Ovary (tissue), 9 donors: Measurements from ENCODE around the gene CYSRT1. TPM values are rescaled to one million over a fixed set of nuclear protein-coding genes. Genes with fewer than 3 reads are reported as not detected.

Source experiments
- DNase-seq, 5 donors: peaks; one replicate each; pipeline ENCODE4 v3.0.0-alpha.2; 2019 to 2020
- H3K27ac ChIP-seq, 2 donors: fragments of 200-600 bp; one replicate each; pipeline versions ENCODE4 v1.5.1 to v1.8.0; 2019 to 2022
- H3K27me3 ChIP-seq: fragments of 200-600 bp; one replicate; pipeline ENCODE4 v1.8.0; 2022
- H3K36me3 ChIP-seq: fragments of 200-600 bp; sonication (generic); one replicate; pipeline ENCODE4 v1.5.1; 2019
- H3K4me1 ChIP-seq: one replicate; pipeline ENCODE4 v1.8.1; 2013; ENCODE audit warnings: mild to moderate bottlenecking, moderate library complexity; ENCODE audit not compliant: insufficient read depth
- H3K4me3 ChIP-seq: fragments of 200-600 bp; sonication (generic); one replicate; pipeline ENCODE4 v1.5.1; 2017
- H3K9me3 ChIP-seq, 2 donors: fragments of 200-600 bp in 1 of 2; sonication (generic) in 1 of 2; one replicate each; pipeline versions ENCODE4 v1.5.1 to v1.8.1; 2013 to 2019; ENCODE audit warnings: mild to moderate bottlenecking in 1 of 2, moderate library complexity in 1 of 2
- CTCF ChIP-seq, 3 donors: fragments of 450-650 bp in 2 of 3; fragments of 200-600 bp in 1 of 3; IDR thresholded peaks; one replicate each; pipeline versions ENCODE4 v1.5.1 to v1.8.0; 2016 to 2022; ENCODE audit warnings: antibody characterized with exemption in 3 of 3, mild to moderate bottlenecking in 1 of 3
- EP300 ChIP-seq: sonication (generic); formaldehyde crosslinking; IDR thresholded peaks from one replicate; pipeline ENCODE4 v1.6.1; 2017; ENCODE audit warnings: antibody characterized with exemption
- POLR2A ChIP-seq: fragments of 450-650 bp; IDR thresholded peaks from one replicate; pipeline ENCODE4 v1.6.1; 2017; ENCODE audit warnings: antibody characterized with exemption, mild to moderate bottlenecking, moderate library complexity
- WGBS, 3 donors: extraction: QIAGEN DNeasy Blood & Tissue Kit in 1 of 3; methylation state at CpG; one replicate each; pipeline versions ENCODE4 v1.1.5 to v1.1.7; 2013 to 2017; 5-methylcytosine and 5-hydroxymethylcytosine counted together
- intact Hi-C, 4 donors: fragments of 100-400 bp; cut with DNase I; formaldehyde crosslinking; loops; one replicate each; pipeline versions ENCODE4 v1.11.0 to v1.15.1; 2022 to 2023
- polyA plus RNA-seq, 2 donors: library from polyadenylated mRNA; stranded (reverse); fragments of 200-250 nt in 1 of 2; fragments of 350-450 nt in 1 of 2; fragmentation: Illumina TruSeq in 1 of 2; extraction: RNeasy Lipid Tissue Mini Kit (QIAGEN cat#74804) in 1 of 2; gene quantifications; one replicate each; pipeline ENCODE4 v1.2.3, GENCODE V29; 2013 to 2014
- total RNA-seq, 7 donors: library from RNA; depleted of rRNA in 2 of 7; stranded (reverse); fragments of >200 nt in 2 of 7; fragmentation: NEBNext Ultra II Directional in 3 of 7; extraction: Animal tissue kit (Norgen Biotek cat#: 25700) in 3 of 7; gene quantifications; one replicate each; pipeline versions ENCODE4 v1.1.0 to v1.2.4, GENCODE V29; 2016 to 2023
- donor health status: DM: no; HTN: no; CAD: no; lungs with moderate emphysema.
- donor health status: DM: no; HTN: no; CAD: no.
- donor health status: Bipolar disorder and iron deficiency.
- donor health status: DM: yes; HTN: yes; CAD: no.
- donor health status: DM: no; HTN: no; CAD: no.
- donor health status: DM: yes; HTN: yes; CAD: no.

Gene CYSRT1
- total and polyA plus RNA-seq, 9 donors, result 0.12 to 0.80 (median 0.17) TPM; not detected in 4

DNA sequence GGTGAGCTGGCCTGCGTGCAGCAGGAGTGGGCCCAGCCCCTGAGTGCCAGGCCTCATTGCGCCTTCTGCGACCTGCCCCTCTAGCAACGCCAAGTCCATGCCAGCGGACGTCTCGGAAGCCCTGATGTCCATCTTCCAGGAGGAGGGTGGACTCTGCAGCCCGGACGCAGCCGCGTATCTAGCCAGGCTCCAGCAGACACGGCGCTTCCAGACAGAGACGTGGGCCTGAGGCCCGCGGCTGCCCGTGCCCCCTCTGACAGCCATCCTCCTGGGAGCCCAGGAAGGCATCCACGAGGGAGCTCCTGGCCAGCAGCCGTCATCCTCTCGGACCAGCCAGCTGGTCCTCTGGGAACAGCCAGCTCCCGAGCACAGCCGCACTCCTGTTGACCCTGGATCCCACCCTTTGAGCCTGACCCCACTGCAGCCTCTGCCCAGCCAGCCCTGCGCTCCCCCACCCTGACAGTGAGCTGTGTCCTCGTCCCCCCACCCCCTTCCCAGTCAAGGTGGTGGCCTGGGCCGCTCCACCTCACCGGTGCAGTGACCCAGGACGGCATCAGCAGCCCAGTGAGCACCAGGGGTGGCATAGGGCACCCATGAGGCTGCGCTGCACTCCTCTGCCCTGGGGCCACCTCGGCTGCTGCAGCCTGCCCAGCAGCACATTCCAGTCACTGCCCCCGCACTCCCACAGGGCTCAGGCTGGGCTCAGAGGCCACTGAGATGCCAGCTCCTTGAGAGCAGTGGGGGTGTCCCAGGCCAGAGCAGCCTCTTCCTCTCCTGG, 8.6 kb upstream of the CYSRT1 start:
- DNase-seq, result no peak
- 84 to 90% (median 87%) methylated on average over 29 to 30 of the region's 30 CpGs for WGBS, 3 donors
- H3K4me1 ChIP-seq, result peaks cover 5% of the 10 kb centered on the region
- intact Hi-C loops, result no loop called here
- no peaks in the 10 kb centered on the region for H3K9me3 ChIP-seq
- no peaks in the 10 kb centered on the region for H3K36me3 ChIP-seq
- TF ChIP-seq POLR2A, result no peak
- TF ChIP-seq EP300, result no peak
- no peak for TF ChIP-seq CTCF (IDR thresholded peaks at IDR 0.05)
- H3K27me3 ChIP-seq, result no peaks in the 10 kb centered on the region
- no peak overlapping the region for H3K4me3 ChIP-seq
- no peak overlapping the region for H3K27ac ChIP-seq

GRCh38 chr9:137217276-137218211, 7.4 kb upstream of the CYSRT1 start:
- H3K27me3 ChIP-seq, result no peaks in the 10 kb centered on the region
- H3K27ac ChIP-seq, result no peak overlapping the region
- H3K36me3 ChIP-seq, result no peaks in the 10 kb centered on the region
- TF ChIP-seq POLR2A (no peak), EP300 (no peak), CTCF (IDR thresholded peaks at IDR 0.05) (no peak)
- H3K4me3 ChIP-seq, result peak overlapping the region; percentile 14
- H3K9me3 ChIP-seq, result no peaks in the 10 kb centered on the region
- WGBS, 3 donors, result 40 to 66% (median 46%) methylated on average over 16 to 36 of the region's 36 CpGs
- DNase-seq, result peak in 3 of 5 donors; percentile 51 to 72 (median 59)
- intact Hi-C loops, result no loop called here
- peaks cover 6% of the 10 kb centered on the region for H3K4me1 ChIP-seq

DNA sequence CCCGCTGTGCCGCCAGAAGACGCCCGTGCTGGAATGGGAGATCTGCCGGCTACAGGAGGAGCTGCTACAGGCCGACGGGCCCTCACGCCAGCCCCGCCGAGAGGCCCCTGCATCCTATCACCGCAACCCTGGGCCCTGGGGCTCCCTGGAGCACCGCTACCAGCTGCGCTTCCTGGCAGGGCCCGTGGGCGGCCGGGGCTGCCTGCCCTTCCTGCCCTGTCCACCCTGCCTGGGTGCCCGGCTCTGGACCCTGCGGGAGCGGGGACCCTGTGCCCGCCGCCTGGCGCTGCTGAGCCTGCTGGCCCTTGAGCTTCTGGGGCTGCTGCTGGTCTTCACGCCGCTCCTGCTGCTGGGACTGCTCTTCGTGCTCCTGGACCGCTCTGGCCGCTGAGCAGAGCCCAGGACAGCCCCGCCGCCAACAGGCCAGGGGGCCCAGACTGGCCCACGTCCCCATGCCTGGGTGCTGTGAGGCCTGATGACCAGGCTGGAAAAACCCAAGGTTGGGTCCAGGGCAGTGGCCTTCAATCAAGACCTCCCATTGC, 6.7 kb upstream of the CYSRT1 start:
- Histone ChIP-seq H3K4me3 (no peak overlapping the region), H3K36me3 (no peaks in the 10 kb centered on the region), H3K27ac (no peak overlapping the region), H3K27me3 (no peaks in the 10 kb centered on the region), H3K4me1 (peaks cover 11% of the 10 kb centered on the region), H3K9me3 (no peaks in the 10 kb centered on the region)
- DNase-seq, result no peak
- 81 to 92% (median 90%) methylated on average over 20 to 30 of the region's 30 CpGs for WGBS, 3 donors
- intact Hi-C loops, result no loop called here
- TF ChIP-seq EP300 (no peak), CTCF (IDR thresholded peaks at IDR 0.05) (no peak), POLR2A (no peak)

DNA sequence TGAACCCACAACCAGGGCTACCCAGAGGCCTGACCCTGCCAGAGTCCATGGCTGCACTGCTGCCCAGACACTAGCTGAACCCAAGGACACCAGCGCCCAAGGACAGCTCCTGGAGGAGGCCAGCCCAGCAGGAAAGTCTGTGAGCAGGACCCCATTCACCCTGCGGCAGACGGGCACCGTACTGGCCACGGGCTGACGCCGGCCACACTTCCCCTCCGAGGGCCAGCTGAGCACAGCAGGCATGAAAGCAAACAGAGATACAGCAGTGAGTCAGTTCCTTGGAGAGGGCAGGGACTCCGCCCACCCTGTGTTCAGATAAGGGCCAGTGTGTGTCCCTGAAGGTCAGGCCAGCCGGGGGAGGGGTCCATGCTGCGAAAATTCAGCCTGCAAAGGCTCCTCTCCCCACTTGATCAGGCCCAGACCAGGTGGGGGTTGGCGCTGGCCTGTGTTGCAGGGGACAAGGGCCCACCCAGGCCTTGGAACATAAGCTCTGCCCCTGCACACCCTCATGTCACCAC, 6.2 kb upstream of the CYSRT1 start:
- no peaks in the 10 kb centered on the region for H3K9me3 ChIP-seq
- DNase-seq, result no peak
- no peak for TF ChIP-seq EP300
- no peak for TF ChIP-seq POLR2A
- no peak for TF ChIP-seq CTCF (IDR thresholded peaks at IDR 0.05)
- no peak overlapping the region for H3K27ac ChIP-seq
- H3K36me3 ChIP-seq, result no peaks in the 10 kb centered on the region
- H3K27me3 ChIP-seq, result no peaks in the 10 kb centered on the region
- no peak overlapping the region for H3K4me3 ChIP-seq
- intact Hi-C loops, result no loop called here
- 25 to 35% (median 28%) methylated on average over 12 of the region's 12 CpGs for WGBS, 3 donors
- peaks cover 11% of the 10 kb centered on the region for H3K4me1 ChIP-seq
